KMS-11 (cell line): ENCODE measurements around the gene NAV2.

ENCODE experiments used
- H2AFZ ChIP-seq: fragments of 200-600 bp; sonication (generic); 2 replicates; pipeline ENCODE4 v1.6.1; 2016; ENCODE audit warnings: antibody characterized with exemption, mixed run types, low read depth
- H3K27ac ChIP-seq: fragments of 200-600 bp; sonication (generic); 2 replicates; pipeline ENCODE4 v1.6.1; 2016; ENCODE audit warnings: mild to moderate bottlenecking, mixed run types
- H3K27me3 ChIP-seq: fragments of 200-600 bp; sonication (generic); 2 replicates; pipeline ENCODE4 v1.6.1; 2017; ENCODE audit warnings: mild to moderate bottlenecking, low read depth, mixed run types, moderate library complexity; ENCODE audit not compliant: insufficient read depth
- H3K36me3 ChIP-seq: fragments of 200-600 bp; sonication (generic); 2 replicates; pipeline ENCODE4 v1.6.1; 2017; ENCODE audit warnings: mild to moderate bottlenecking, mixed run types; ENCODE audit not compliant: insufficient read depth
- H3K4me1 ChIP-seq: fragments of 200-600 bp; sonication (generic); 2 replicates; pipeline ENCODE4 v1.6.1; 2016; ENCODE audit warnings: mild to moderate bottlenecking, low read depth, mixed run types; ENCODE audit not compliant: poor library complexity, severe bottlenecking
- H3K4me2 ChIP-seq: fragments of 200-600 bp; sonication (generic); 2 replicates; pipeline ENCODE4 v1.7.0; 2016; ENCODE audit warnings: mild to moderate bottlenecking, mixed run types
- H3K4me3 ChIP-seq: fragments of 200-600 bp; sonication (generic); IDR thresholded peaks from 2 replicates; pipeline ENCODE4 v1.6.1; 2017; ENCODE audit warnings: low read depth, low read length, mixed read lengths; ENCODE audit not compliant: insufficient read depth
- H3K79me2 ChIP-seq: fragments of 200-600 bp; sonication (generic); 2 replicates; pipeline ENCODE4 v1.6.1; 2016; ENCODE audit warnings: low read depth, mixed run types; ENCODE audit not compliant: insufficient read depth
- H3K9ac ChIP-seq: fragments of 200-600 bp; sonication (generic); 2 replicates; pipeline ENCODE4 v1.6.1; 2016; ENCODE audit warnings: mild to moderate bottlenecking, mixed run types
- H4K20me1 ChIP-seq: fragments of 200-600 bp; sonication (generic); 2 replicates; pipeline ENCODE4 v1.6.1; 2016; ENCODE audit warnings: mild to moderate bottlenecking, mixed run types; ENCODE audit not compliant: insufficient read depth
- TF ChIP-seq, protein P1 (sequence below): fragments of 200-600 bp; sonication (generic); conservative IDR thresholded peaks from 2 replicates; pipeline ENCODE4 v1.6.1; 2017; ENCODE audit warnings: low read depth, mild to moderate bottlenecking, antibody characterized with exemption, low read length, moderate library complexity, mixed read lengths

NAV2 gene

DNA sequence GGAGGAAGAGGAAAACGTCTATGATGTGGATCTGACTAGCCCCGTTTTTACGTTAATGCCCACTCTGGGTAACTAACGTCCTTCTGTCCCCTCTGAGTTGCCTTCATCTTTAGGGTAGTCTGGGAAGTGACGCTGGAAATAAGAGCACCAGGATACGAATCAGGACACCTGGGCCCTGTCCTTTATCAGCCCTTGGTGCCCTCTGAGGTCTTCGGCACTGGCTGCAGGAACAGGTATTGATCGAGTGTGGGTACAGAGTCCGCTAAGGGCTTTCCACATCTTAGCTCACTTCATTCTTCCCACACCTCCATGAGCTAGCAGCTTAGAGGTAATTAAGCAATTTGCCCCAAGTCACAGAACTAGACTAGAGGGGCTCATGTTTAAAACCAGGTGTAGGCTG is 223.8 kb downstream of the NAV2 start:
- Histone ChIP-seq H2AFZ (no peak overlapping the region), H3K79me2 (no peaks in the 10 kb centered on the region), H3K9ac (no peak overlapping the region), H4K20me1 (no peaks in the 10 kb centered on the region), H3K36me3 (no peaks in the 10 kb centered on the region), H3K27me3 (no peaks in the 10 kb centered on the region), H3K4me3 (no peak overlapping the region), H3K27ac (no peak overlapping the region), H3K4me2 (no peak overlapping the region), H3K4me1 (no peaks in the 10 kb centered on the region)
- TF ChIP-seq, protein P1, sequence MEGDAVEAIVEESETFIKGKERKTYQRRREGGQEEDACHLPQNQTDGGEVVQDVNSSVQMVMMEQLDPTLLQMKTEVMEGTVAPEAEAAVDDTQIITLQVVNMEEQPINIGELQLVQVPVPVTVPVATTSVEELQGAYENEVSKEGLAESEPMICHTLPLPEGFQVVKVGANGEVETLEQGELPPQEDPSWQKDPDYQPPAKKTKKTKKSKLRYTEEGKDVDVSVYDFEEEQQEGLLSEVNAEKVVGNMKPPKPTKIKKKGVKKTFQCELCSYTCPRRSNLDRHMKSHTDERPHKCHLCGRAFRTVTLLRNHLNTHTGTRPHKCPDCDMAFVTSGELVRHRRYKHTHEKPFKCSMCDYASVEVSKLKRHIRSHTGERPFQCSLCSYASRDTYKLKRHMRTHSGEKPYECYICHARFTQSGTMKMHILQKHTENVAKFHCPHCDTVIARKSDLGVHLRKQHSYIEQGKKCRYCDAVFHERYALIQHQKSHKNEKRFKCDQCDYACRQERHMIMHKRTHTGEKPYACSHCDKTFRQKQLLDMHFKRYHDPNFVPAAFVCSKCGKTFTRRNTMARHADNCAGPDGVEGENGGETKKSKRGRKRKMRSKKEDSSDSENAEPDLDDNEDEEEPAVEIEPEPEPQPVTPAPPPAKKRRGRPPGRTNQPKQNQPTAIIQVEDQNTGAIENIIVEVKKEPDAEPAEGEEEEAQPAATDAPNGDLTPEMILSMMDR = no peak

DNA sequence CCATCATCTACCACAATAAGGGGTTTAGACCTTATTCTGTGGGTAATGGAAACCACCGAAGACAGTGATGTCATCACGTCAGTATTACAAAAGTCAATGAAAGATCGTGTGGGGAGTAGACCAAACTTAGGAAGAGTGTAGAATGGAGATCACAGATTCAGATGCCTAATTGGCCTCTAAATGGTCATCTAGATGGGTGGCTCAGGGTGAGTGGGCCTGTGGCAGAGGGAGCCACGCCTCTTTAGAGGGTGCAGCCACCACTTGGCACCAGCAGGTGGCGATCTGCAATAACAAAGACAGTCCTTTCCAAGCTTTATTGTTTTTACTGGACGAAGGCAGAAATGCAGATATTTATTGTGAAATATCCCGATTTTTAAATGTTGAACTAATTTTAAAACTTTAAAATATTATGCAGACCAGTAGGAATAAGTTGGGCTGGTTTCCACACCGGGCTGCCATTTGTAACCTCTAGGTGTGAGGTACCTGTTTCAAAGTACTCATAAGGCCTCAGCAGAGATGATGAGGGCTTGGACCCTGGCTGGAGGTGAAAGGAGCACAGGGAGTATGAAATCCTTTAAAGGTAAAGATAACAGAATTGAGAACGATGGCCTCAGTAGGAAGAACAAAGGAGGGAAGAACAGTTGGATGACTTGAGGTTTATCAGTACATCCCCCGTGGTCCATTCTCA is 225.7 kb downstream of the NAV2 start:
- no peaks in the 10 kb centered on the region for H3K36me3 ChIP-seq
- H3K27ac ChIP-seq = no peak overlapping the region
- no peak overlapping the region for H3K4me2 ChIP-seq
- H2AFZ ChIP-seq = no peak overlapping the region
- H3K9ac ChIP-seq = no peak overlapping the region
- no peaks in the 10 kb centered on the region for H3K4me1 ChIP-seq
- TF ChIP-seq, protein P1 = peak; percentile 92
- H3K27me3 ChIP-seq = no peaks in the 10 kb centered on the region
- no peak overlapping the region for H3K4me3 ChIP-seq
- no peaks in the 10 kb centered on the region for H4K20me1 ChIP-seq
- H3K79me2 ChIP-seq = no peaks in the 10 kb centered on the region

GRCh38 chr11:19938866-19939265 is 226.2 kb downstream of the NAV2 start:
- Histone ChIP-seq H3K27ac (no peak overlapping the region), H3K36me3 (no peaks in the 10 kb centered on the region), H2AFZ (no peak overlapping the region), H3K27me3 (no peaks in the 10 kb centered on the region), H4K20me1 (no peaks in the 10 kb centered on the region), H3K79me2 (no peaks in the 10 kb centered on the region), H3K4me2 (no peak overlapping the region), H3K4me3 (no peak overlapping the region), H3K9ac (no peak overlapping the region), H3K4me1 (no peaks in the 10 kb centered on the region)
- TF ChIP-seq, protein P1 = no peak

DNA sequence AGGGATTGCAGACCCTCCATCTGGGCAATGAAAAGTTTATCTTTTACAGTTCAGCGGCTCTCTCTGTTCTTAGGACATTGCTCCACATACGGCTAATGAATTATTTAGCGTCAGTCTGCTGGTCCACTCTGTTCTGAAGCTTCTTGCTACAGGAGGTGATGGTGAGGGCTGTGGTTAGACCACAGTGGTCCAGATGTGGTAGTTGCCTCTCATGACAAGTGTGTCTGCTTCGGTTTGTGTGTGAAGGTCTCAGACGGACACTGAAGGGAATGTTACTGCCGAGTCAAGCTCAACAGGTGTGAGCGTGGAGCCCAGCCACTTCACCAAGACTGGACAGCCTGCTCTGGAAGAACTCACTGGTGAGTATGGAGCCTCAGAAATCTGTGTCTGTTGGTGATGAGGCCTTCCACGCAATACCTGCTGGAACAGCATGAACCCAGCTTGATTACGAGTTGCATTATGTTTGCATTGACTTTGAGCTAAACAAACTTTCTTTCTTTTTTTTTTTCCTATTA is 226.8 kb downstream of the NAV2 start:
- Histone ChIP-seq H3K27ac (no peak overlapping the region), H3K4me1 (no peaks in the 10 kb centered on the region), H3K4me3 (no peak overlapping the region), H3K4me2 (no peak overlapping the region), H3K9ac (no peak overlapping the region), H3K79me2 (no peaks in the 10 kb centered on the region), H3K27me3 (no peaks in the 10 kb centered on the region), H3K36me3 (no peaks in the 10 kb centered on the region), H4K20me1 (no peaks in the 10 kb centered on the region), H2AFZ (no peak overlapping the region)
- TF ChIP-seq, protein P1 = no peak
